Thoracic aorta (tissue), 2 donors: ENCODE data around the gene RAB27B. TPM values are rescaled to one million over a fixed set of nuclear protein-coding genes. Genes with fewer than 3 reads are reported as not detected.
"Not testable (repeated sequence)": the region's sequence is repeated elsewhere in the genome, so short reads cannot be mapped to it uniquely, and the experiment has no call there.

Experiments used
- ATAC-seq: fragments of 150-250 bp; one replicate; pipeline ENCODE4 v1.8.0; 2017; ENCODE audit warnings: low read depth; ENCODE audit not compliant: insufficient number of reproducible peaks, low FRiP score
- DNase-seq: peaks from one replicate; pipeline ENCODE4 v3.0.0-alpha.2; 2020; ENCODE audit warnings: low spot score
- H3K27ac ChIP-seq, 2 donors: fragments of 200-600 bp; sonication (generic); 1 replicate in 1 of 2; 2 replicates in 1 of 2; pipeline ENCODE4 v1.5.1; 2016; ENCODE audit warnings: mild to moderate bottlenecking in 2 of 2, moderate library complexity in 2 of 2
- H3K27me3 ChIP-seq: fragments of 200-600 bp; sonication (generic); replicated peaks from 2 replicates; pipeline ENCODE4 v1.6.0; 2016; ENCODE audit warnings: mild to moderate bottlenecking; ENCODE audit not compliant: insufficient read depth
- H3K36me3 ChIP-seq: fragments of 200-600 bp; sonication (generic); one replicate; pipeline ENCODE4 v1.5.1; 2016
- H3K4me1 ChIP-seq, 2 donors: fragments of 200-600 bp; sonication (generic); 1 replicate in 1 of 2; 2 replicates in 1 of 2; pipeline versions ENCODE4 v1.5.1 to v1.6.0; 2016; ENCODE audit warnings: low read depth in 2 of 2, mild to moderate bottlenecking in 1 of 2; ENCODE audit not compliant: control insufficient read depth in 1 of 2
- H3K4me3 ChIP-seq: fragments of 200-600 bp; sonication (generic); 2 replicates; pipeline ENCODE4 v1.5.1; 2016; ENCODE audit warnings: mild to moderate bottlenecking
- H3K9me3 ChIP-seq: fragments of 200-600 bp; sonication (generic); 2 replicates; pipeline ENCODE4 v1.5.1; 2016
- total RNA-seq, 2 donors: library from RNA; depleted of rRNA; stranded (reverse); fragments of >200 nt; gene quantifications; one replicate each; pipeline versions ENCODE4 v1.1.0 to v1.2.3, GENCODE V29; 2016
- TF ChIP-seq, protein P1 (sequence below): fragments of 200-600 bp; sonication (generic); IDR thresholded peaks from one replicate; pipeline ENCODE4 v1.5.1; 2019; ENCODE audit warnings: antibody characterized with exemption

RAB27B gene
- total RNA-seq, 2 donors from 2014 or later, result 0.42 to 0.95 TPM

DNA sequence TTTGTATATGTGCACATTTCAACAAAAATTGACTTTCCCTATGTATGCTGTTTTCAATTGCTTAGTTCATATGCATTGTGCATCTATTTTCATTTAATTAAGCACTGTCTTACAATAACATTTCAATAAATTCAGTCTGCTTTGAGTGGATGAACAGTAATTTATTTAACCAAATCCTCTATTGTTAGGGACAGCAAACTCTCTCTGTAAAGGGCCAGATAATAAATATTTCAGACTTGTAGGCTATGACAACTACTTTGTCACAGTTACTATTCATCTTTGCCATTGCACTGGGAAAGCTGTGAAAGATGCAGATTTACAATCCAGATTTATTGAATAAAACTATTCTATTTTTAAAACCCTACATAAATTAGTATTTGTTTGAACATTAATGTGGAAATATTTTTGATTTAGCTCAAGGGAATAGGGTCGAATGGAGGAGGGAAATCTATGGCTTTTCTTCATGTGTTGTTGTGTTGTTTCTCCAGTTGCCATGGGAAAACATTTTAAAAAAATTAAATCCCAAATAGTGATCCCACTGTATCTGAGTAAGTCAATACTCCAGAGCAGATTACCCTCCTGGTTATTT, 14.2 kb upstream of the RAB27B start:
- TF ChIP-seq, protein P1, sequence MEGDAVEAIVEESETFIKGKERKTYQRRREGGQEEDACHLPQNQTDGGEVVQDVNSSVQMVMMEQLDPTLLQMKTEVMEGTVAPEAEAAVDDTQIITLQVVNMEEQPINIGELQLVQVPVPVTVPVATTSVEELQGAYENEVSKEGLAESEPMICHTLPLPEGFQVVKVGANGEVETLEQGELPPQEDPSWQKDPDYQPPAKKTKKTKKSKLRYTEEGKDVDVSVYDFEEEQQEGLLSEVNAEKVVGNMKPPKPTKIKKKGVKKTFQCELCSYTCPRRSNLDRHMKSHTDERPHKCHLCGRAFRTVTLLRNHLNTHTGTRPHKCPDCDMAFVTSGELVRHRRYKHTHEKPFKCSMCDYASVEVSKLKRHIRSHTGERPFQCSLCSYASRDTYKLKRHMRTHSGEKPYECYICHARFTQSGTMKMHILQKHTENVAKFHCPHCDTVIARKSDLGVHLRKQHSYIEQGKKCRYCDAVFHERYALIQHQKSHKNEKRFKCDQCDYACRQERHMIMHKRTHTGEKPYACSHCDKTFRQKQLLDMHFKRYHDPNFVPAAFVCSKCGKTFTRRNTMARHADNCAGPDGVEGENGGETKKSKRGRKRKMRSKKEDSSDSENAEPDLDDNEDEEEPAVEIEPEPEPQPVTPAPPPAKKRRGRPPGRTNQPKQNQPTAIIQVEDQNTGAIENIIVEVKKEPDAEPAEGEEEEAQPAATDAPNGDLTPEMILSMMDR, result no peak
- no peaks in the 10 kb centered on the region for H3K36me3 ChIP-seq

DNA sequence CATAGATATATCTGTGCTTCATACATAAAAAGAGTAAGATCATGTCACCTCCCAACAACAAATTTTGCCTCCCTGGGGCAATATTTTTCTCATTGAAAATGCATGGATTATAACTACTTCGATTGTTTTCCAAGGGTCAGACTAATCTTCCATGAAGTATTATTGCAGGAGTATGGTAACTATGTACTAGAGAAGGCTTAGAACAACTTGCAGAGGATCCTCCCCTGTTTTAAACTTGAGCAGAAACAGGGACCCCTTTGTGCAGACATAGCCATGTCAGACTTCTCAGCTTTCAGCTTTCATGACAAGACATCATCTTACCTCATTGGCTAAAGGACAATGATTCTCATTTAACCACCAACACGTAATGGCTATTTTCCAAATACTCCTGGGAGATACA, 13.2 kb upstream of the RAB27B start:
- Histone ChIP-seq H3K27me3 (no peaks in the 10 kb centered on the region), H3K4me3 (no peak overlapping the region), H3K4me1 (no peaks in the 10 kb centered on the region), H3K36me3 (no peaks in the 10 kb centered on the region), H3K9me3 (no peaks in the 10 kb centered on the region), H3K27ac (no peak overlapping the region)
- ATAC-seq (no peak), DNase-seq (no peak)
- TF ChIP-seq, protein P1, result no peak

More for the DNA sequence above, 14.2 kb upstream of the RAB27B start:
- no peaks in the 10 kb centered on the region for H3K9me3 ChIP-seq
- no peak overlapping the region for H3K4me3 ChIP-seq
- no peaks in the 10 kb centered on the region for H3K27me3 ChIP-seq
- DNase-seq, result no peak
- H3K4me1 ChIP-seq, result no peaks in the 10 kb centered on the region
- H3K27ac ChIP-seq, result no peak overlapping the region
- no peak for ATAC-seq

DNA sequence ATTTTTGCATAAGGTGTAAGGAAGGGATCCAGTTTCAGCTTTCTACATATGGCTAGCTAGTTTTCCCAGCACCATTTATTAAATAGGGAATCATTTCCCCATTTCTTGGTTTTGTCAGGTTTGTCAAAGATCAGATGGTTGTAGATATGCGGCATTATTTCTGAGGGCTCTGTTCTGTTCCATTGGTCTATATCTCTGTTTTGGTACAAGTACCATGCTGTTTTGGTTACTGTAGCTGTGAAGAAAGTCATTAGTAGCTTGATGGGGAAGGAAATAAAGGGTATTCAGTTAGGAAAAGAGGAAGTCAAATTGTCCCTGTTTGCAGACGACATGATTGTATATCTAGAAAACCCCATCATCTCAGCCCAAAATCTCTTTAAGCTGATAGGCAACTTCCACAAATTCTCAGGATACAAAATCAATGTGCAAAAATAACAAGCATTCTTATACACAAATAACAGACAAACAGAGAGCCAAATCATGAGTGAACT, 7.4 kb upstream of the RAB27B start:
- not testable (repeated sequence) for H3K4me3 ChIP-seq, ATAC-seq, H3K27ac ChIP-seq

DNA sequence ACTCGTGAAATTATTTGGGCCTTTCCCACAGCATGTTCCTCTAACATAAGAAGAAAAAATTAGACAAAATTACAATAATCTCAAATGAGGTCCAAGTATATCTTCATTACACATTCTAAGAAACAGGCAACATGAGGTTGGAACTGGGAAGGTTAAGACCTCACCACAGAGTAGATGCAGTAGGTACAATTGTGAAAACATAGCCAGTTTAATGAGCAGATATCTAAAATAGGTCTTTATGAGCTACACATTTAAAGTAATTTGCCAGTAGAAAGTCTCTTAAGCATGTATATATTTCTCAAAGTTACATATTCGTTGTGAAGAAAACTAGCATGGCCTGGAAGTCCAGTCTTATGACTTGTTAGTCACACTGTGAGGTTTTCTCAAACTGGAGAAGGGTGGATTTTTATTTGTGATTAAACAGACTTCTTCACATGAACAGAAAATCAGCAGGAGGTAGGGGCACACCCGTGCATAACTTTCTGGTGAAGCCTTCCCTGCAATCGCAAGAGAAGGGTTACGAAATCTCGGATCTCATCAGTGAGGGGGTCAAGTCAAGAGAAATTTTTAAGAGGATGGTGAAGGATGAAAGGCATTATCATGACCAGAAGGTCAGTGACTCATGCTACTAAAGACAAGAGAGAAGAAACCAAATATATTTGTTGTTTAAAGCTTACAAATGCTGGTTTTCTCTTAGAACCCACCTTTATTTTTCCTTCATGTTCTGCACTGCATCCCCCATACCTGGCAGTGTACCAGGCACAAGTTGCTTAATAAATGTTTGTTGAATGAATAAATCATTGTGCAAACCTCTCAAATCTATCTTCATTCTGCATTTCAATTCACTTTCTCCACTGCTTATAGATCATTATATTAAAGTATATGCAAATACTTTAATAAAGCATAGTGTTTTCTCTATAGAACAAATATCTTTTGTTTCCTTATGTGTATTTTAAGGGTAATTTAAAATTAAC, 5.1 kb upstream of the RAB27B start:
- Histone ChIP-seq H3K27ac (no peak overlapping the region), H3K27me3 (no peaks in the 10 kb centered on the region), H3K9me3 (no peaks in the 10 kb centered on the region), H3K4me1 (peaks cover 0 to 4% of the 10 kb centered on the region in 2 donors), H3K4me3 (no peak overlapping the region), H3K36me3 (no peaks in the 10 kb centered on the region)
- DNase-seq (no peak), ATAC-seq (no peak)
- TF ChIP-seq, protein P1, result no peak

More for the DNA sequence above, 7.4 kb upstream of the RAB27B start:
- H3K4me1 ChIP-seq, H3K9me3 ChIP-seq, H3K36me3 ChIP-seq, H3K27me3 ChIP-seq, DNase-seq: not testable (repeated sequence)

DNA sequence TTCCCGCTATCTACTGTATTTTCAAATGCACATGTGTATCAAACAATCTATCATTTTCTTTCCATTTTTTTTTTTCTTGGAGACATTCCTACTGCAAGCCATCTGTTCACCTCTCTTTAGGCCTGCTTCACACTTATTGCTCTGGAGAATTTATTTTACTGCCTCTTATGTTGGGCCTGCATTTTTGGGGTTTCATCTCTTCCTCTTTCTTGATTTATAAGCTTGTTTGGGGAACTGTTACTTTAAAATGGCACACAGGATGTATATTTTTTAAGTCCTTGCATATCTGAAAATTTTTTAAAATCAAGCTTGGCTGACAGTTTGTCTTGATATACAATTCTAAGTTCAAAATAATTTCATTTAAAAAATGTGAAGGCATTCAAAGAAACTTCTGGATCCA, 3.5 kb upstream of the RAB27B start:
- Histone ChIP-seq H3K4me1 (peaks cover 0 to 11% of the 10 kb centered on the region in 2 donors), H3K9me3 (no peaks in the 10 kb centered on the region), H3K36me3 (no peaks in the 10 kb centered on the region), H3K27me3 (no peaks in the 10 kb centered on the region), H3K27ac (no peak overlapping the region), H3K4me3 (no peak overlapping the region)
- TF ChIP-seq, protein P1, result no peak
- ATAC-seq (no peak), DNase-seq (no peak)
